HepG2 (cell line): ENCODE data around the gene CCDC126. TPM values are rescaled to one million over a fixed set of nuclear protein-coding genes. Genes with fewer than 3 reads are reported as not detected.

Source experiments
- ATAC-seq: fragments of 200-7000 bp; cut with Tn5 transposase; 3 replicates; pipeline ENCODE4 v1.9.1; 2020; ENCODE audit warnings: mild to moderate bottlenecking, moderate library complexity
- BruUV-seq: library from RNA; stranded (reverse); fragments of 400-500 nt; replicated peaks from 2 replicates; lab custom pipeline; 2021; lab: Mats Ljungman, UMichigan
- CTCF ChIA-PET: fragments of 300-600 bp; formaldehyde crosslinking; extraction: SDS; loops from one replicate; lab custom pipeline; 2021; ENCODE audit warnings: low total read pairs, inconsistent platforms, low intra/inter-chr PET ratio; lab: Yijun Ruan, JAX
- POLR2A ChIA-PET: fragments of 350-600 bp; sonication (Branson Sonifier 250); formaldehyde crosslinking; loops from one replicate; lab custom pipeline; 2020; ENCODE audit warnings: antibody characterized with exemption, inconsistent platforms; lab: Yijun Ruan, JAX
- DNase-seq: peaks from one replicate; pipeline ENCODE4 v3.0.0-alpha.2; 2015; ENCODE audit warnings: low spot score
- FAIRE-seq: peaks from 3 replicates; lab custom pipeline; 2011; peaks lifted over from hg19 to GRCh38; lab: Jason Lieb, UNC
- H2AFZ ChIP-seq: one replicate; pipeline ENCODE4 v1.6.1; 2011; ENCODE audit warnings: low read length, inconsistent platforms
- H3K27ac ChIP-seq: fragments of 300-600 bp; 3 replicates; pipeline ENCODE4 v1.8.0; 2011; ENCODE audit warnings: mixed run types, mild to moderate bottlenecking, mixed read lengths, low read length, inconsistent platforms; ENCODE audit not compliant: insufficient read depth; ENCODE audit errors: extremely low read length
- H3K27me3 ChIP-seq, 2 experiments: fragments of 200-600 bp in 1 of 2; 2 replicates in 1 of 2; 3 replicates in 1 of 2; pipeline versions ENCODE4 v1.6.0 to v1.8.0; 2011; ENCODE audit warnings: low read length in 2 of 2, mild to moderate bottlenecking in 2 of 2, moderate library complexity in 2 of 2, inconsistent platforms in 1 of 2; ENCODE audit not compliant: insufficient read depth in 2 of 2, control insufficient read depth in 1 of 2
- H3K36me3 ChIP-seq, 2 experiments: fragments of 200-600 bp in 1 of 2; replicated peaks in 1 of 2; 2 replicates in 1 of 2; 3 replicates in 1 of 2; pipeline versions ENCODE4 v1.5.1 to v1.8.0; 2011; ENCODE audit warnings: low read length in 2 of 2, inconsistent platforms in 1 of 2; ENCODE audit not compliant: insufficient read depth in 2 of 2, control insufficient read depth in 1 of 2
- H3K4me1 ChIP-seq: 2 replicates; pipeline ENCODE4 v1.5.1; 2012; ENCODE audit warnings: low read length, inconsistent platforms; ENCODE audit not compliant: insufficient read depth
- H3K4me2 ChIP-seq: 2 replicates; pipeline ENCODE4 v1.6.0; 2011; ENCODE audit warnings: low read depth, low read length, inconsistent platforms
- H3K4me3 ChIP-seq, 3 experiments: fragments of 200-600 bp in 1 of 3; sonication (generic), shearing (Covaris generic) in 1 of 3; replicated peaks in 1 of 3; 2 replicates each; pipeline ENCODE4 v1.5.1; 2011 to 2016; ENCODE audit warnings: low read length in 3 of 3, inconsistent platforms in 2 of 3, low read depth in 2 of 3, mild to moderate bottlenecking in 2 of 3, control low read depth in 1 of 3, mixed read lengths in 1 of 3; ENCODE audit not compliant: insufficient read depth in 1 of 3
- H3K79me2 ChIP-seq: one replicate; pipeline ENCODE4 v1.6.1; 2011; ENCODE audit warnings: low read length, inconsistent platforms; ENCODE audit not compliant: insufficient read depth
- H3K9ac ChIP-seq: 2 replicates; pipeline ENCODE4 v1.6.0; 2011; ENCODE audit warnings: mild to moderate bottlenecking, low read depth, low read length, inconsistent platforms; ENCODE audit not compliant: insufficient read depth
- H3K9me3 ChIP-seq: 2 replicates; pipeline ENCODE4 v1.5.1; 2012; ENCODE audit warnings: mild to moderate bottlenecking, low read length
- H4K20me1 ChIP-seq: 2 replicates; pipeline ENCODE4 v1.6.0; 2011; ENCODE audit warnings: inconsistent platforms, mild to moderate bottlenecking, low read length, moderate library complexity; ENCODE audit not compliant: insufficient read depth
- GFI1 ChIP-seq: sonication (generic); formaldehyde crosslinking; IDR thresholded peaks from 2 replicates; pipeline ENCODE4 v1.5.0; 2020; ENCODE audit warnings: missing genetic modification reagents, mild to moderate bottlenecking, borderline replicate concordance
- MYNN ChIP-seq: sonication (generic); formaldehyde crosslinking; IDR thresholded peaks from 2 replicates; pipeline ENCODE4 v1.4.0; 2020; ENCODE audit warnings: mild to moderate bottlenecking, low read depth, missing genetic modification reagents
- RFX5 ChIP-seq: IDR thresholded peaks from 2 replicates; pipeline ENCODE4 v1.6.1; 2011; ENCODE audit warnings: low read depth, low read length, improper control_type of control experiment
- TOE1 ChIP-seq: sonication (generic); formaldehyde crosslinking; IDR thresholded peaks from 2 replicates; pipeline ENCODE4 v1.4.0; 2020; ENCODE audit warnings: mild to moderate bottlenecking, missing genetic modification reagents
- ZNF225 ChIP-seq: sonication (generic); formaldehyde crosslinking; IDR thresholded peaks from 2 replicates; pipeline ENCODE4 v1.4.0; 2020; ENCODE audit warnings: mild to moderate bottlenecking, missing genetic modification reagents
- ZNF775 ChIP-seq: sonication (generic); formaldehyde crosslinking; IDR thresholded peaks from 2 replicates; pipeline ENCODE4 v1.4.0; 2020; ENCODE audit warnings: missing genetic modification reagents, mild to moderate bottlenecking, moderate library complexity, borderline replicate concordance
- ZSCAN21 ChIP-seq: sonication (generic); formaldehyde crosslinking; IDR thresholded peaks from 2 replicates; pipeline ENCODE4 v1.8.0; 2022; ENCODE audit warnings: mild to moderate bottlenecking, missing genetic modification reagents, moderate library complexity, borderline replicate concordance
- ZZZ3 ChIP-seq: sonication (generic); formaldehyde crosslinking; IDR thresholded peaks from 2 replicates; pipeline ENCODE4 v1.4.0; 2020; ENCODE audit warnings: missing genetic modification reagents, mild to moderate bottlenecking, borderline replicate concordance
- WGBS: methylation state at CpG from one replicate; pipeline ENCODE4 v1.1.6; 2017; ENCODE audit warnings: low lambda C conversion rate; 5-methylcytosine and 5-hydroxymethylcytosine counted together
- in situ Hi-C: cut with HindIII; loops from 2 replicates; pipeline ENCODE4 v1.10.0; 2017; ENCODE audit warnings: low pct_unique_long_range_greater_than_20kb; ENCODE audit not compliant: extremely low pct_ligation_motif_present
- intact Hi-C: fragments of 100-400 bp; cut with micrococcal nuclease; formaldehyde crosslinking; loops from one replicate; pipeline ENCODE4 v1.10.0; 2022; ENCODE audit not compliant: unreplicated experiment
- polyA plus RNA-seq, 8 experiments: library from polyadenylated mRNA; depleted of rRNA in 3 of 8; stranded (reverse) in 7 of 8; unstranded in 1 of 8; fragments of >200 nt; fragmentation: Illumina TruSeq in 4 of 8; extraction: Trizol in 4 of 8; gene quantifications; 2 replicates each; pipeline versions ENCODE4 v1.2.1 to v1.2.3, GENCODE V29; 2011 to 2016; ENCODE audit warnings: low read depth in 4 of 8, missing spikeins in 1 of 8, mixed read lengths in 1 of 8; ENCODE audit not compliant: insufficient read depth in 1 of 8
- total RNA-seq, 5 experiments: library from RNA; depleted of rRNA; stranded (reverse); fragments of >200 nt; fragmentation: Illumina TruSeq; extraction: Trizol; gene quantifications; 2 replicates each; pipeline ENCODE4 v1.2.3, GENCODE V29; 2016; ENCODE audit warnings: low read depth in 1 of 5
- TF ChIP-seq, protein P1 (sequence below): sonication (generic); formaldehyde crosslinking; IDR thresholded peaks from 2 replicates; pipeline ENCODE4 v1.4.0; 2020; ENCODE audit warnings: missing genetic modification reagents
- TF ChIP-seq, protein P2 (sequence below): sonication (generic); formaldehyde crosslinking; IDR thresholded peaks from 2 replicates; pipeline ENCODE4 v1.4.0; 2020; ENCODE audit warnings: missing genetic modification reagents
- TF ChIP-seq, protein P3 (sequence below): sonication (generic); formaldehyde crosslinking; IDR thresholded peaks from 2 replicates; pipeline ENCODE4 v1.8.0; 2023; ENCODE audit warnings: mild to moderate bottlenecking, missing genetic modification reagents
- TF ChIP-seq, protein P4 (sequence below): IDR thresholded peaks from 2 replicates; pipeline ENCODE4 v1.6.1; 2016
- TF ChIP-seq, protein P5 (sequence below): sonication (generic); formaldehyde crosslinking; IDR thresholded peaks from 2 replicates; pipeline ENCODE4 v1.4.0; 2020; ENCODE audit warnings: missing genetic modification reagents

CCDC126 gene
- total and polyA plus RNA-seq, 2 of the 13 experiments (the other 11 are each of a cell fraction or from before 2014, with no cell fraction given) = 3.5 to 9.3 TPM

DNA sequence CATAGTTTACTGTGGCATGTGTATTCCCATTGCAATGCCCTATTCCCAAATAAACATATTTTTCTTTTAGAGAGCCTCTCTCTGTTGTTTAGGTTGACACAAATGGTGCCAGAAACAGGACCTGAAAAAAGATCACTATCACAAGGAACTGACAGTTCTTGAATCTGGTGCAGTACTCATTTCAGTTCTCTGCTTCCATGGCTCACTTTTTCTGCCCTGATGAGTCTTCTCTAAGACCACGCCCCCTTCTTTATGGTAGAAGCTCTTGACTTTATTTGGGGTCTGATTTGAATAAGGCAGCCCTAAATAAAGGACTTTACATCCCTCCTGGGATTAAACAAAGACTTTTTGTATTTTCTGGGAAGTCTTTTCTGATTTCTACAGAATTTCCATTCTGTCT, 3.5 kb upstream of the CCDC126 start:
- Histone ChIP-seq H3K4me2 (no peak overlapping the region), H3K27ac (no peak overlapping the region), H3K36me3 (no peaks in the 10 kb centered on the region), H3K4me1 (peaks cover 26% of the 10 kb centered on the region), H3K9me3 (no peaks in the 10 kb centered on the region), H3K9ac (no peak overlapping the region), H3K4me3 (no peak overlapping the region), H2AFZ (no peak overlapping the region), H3K27me3 (no peaks in the 10 kb centered on the region), H4K20me1 (no peaks in the 10 kb centered on the region), H3K79me2 (peaks cover 4% of the 10 kb centered on the region)
- ChIA-PET CTCF (no interaction called here), POLR2A (no interaction called here)
- 21% methylated on average over 1 of the region's 1 CpG for WGBS
- in situ Hi-C loops (no loop called here), intact Hi-C loops (no loop called here)
- FAIRE-seq (no peak), DNase-seq (no peak), ATAC-seq (no peak)
- TF ChIP-seq, protein P1, sequence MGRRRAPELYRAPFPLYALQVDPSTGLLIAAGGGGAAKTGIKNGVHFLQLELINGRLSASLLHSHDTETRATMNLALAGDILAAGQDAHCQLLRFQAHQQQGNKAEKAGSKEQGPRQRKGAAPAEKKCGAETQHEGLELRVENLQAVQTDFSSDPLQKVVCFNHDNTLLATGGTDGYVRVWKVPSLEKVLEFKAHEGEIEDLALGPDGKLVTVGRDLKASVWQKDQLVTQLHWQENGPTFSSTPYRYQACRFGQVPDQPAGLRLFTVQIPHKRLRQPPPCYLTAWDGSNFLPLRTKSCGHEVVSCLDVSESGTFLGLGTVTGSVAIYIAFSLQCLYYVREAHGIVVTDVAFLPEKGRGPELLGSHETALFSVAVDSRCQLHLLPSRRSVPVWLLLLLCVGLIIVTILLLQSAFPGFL (CRISPR knock-in tag) = no peak
- no peak for TF ChIP-seq RFX5
- TF ChIP-seq, protein P2, sequence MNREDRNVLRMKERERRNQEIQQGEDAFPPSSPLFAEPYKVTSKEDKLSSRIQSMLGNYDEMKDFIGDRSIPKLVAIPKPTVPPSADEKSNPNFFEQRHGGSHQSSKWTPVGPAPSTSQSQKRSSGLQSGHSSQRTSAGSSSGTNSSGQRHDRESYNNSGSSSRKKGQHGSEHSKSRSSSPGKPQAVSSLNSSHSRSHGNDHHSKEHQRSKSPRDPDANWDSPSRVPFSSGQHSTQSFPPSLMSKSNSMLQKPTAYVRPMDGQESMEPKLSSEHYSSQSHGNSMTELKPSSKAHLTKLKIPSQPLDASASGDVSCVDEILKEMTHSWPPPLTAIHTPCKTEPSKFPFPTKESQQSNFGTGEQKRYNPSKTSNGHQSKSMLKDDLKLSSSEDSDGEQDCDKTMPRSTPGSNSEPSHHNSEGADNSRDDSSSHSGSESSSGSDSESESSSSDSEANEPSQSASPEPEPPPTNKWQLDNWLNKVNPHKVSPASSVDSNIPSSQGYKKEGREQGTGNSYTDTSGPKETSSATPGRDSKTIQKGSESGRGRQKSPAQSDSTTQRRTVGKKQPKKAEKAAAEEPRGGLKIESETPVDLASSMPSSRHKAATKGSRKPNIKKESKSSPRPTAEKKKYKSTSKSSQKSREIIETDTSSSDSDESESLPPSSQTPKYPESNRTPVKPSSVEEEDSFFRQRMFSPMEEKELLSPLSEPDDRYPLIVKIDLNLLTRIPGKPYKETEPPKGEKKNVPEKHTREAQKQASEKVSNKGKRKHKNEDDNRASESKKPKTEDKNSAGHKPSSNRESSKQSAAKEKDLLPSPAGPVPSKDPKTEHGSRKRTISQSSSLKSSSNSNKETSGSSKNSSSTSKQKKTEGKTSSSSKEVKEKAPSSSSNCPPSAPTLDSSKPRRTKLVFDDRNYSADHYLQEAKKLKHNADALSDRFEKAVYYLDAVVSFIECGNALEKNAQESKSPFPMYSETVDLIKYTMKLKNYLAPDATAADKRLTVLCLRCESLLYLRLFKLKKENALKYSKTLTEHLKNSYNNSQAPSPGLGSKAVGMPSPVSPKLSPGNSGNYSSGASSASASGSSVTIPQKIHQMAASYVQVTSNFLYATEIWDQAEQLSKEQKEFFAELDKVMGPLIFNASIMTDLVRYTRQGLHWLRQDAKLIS = no peak
- no peak for TF ChIP-seq GFI1 (CRISPR knock-in tag)
- TF ChIP-seq, protein P3, sequence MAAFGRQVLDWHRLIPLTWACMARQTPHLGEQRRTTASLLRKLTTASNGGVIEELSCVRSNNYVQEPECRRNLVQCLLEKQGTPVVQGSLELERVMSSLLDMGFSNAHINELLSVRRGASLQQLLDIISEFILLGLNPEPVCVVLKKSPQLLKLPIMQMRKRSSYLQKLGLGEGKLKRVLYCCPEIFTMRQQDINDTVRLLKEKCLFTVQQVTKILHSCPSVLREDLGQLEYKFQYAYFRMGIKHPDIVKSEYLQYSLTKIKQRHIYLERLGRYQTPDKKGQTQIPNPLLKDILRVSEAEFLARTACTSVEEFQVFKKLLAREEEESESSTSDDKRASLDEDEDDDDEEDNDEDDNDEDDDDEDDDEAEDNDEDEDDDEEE (CRISPR knock-in tag) = no peak
- TF ChIP-seq TOE1 (CRISPR knock-in tag) = no peak
- TF ChIP-seq ZNF225 (CRISPR knock-in tag) = no peak
- TF ChIP-seq, protein P4, sequence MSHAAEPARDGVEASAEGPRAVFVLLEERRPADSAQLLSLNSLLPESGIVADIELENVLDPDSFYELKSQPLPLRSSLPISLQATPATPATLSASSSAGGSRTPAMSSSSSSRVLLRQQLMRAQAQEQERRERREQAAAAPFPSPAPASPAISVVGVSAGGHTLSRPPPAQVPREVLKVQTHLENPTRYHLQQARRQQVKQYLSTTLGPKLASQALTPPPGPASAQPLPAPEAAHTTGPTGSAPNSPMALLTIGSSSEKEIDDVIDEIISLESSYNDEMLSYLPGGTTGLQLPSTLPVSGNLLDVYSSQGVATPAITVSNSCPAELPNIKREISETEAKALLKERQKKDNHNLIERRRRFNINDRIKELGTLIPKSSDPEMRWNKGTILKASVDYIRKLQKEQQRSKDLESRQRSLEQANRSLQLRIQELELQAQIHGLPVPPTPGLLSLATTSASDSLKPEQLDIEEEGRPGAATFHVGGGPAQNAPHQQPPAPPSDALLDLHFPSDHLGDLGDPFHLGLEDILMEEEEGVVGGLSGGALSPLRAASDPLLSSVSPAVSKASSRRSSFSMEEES (CRISPR knock-in tag) = no peak
- TF ChIP-seq ZNF775 (CRISPR knock-in tag) = no peak
- no peak for TF ChIP-seq ZSCAN21 (CRISPR knock-in tag)
- TF ChIP-seq ZZZ3 (CRISPR knock-in tag) = no peak
- TF ChIP-seq MYNN (CRISPR knock-in tag) = no peak
- TF ChIP-seq, protein P5, sequence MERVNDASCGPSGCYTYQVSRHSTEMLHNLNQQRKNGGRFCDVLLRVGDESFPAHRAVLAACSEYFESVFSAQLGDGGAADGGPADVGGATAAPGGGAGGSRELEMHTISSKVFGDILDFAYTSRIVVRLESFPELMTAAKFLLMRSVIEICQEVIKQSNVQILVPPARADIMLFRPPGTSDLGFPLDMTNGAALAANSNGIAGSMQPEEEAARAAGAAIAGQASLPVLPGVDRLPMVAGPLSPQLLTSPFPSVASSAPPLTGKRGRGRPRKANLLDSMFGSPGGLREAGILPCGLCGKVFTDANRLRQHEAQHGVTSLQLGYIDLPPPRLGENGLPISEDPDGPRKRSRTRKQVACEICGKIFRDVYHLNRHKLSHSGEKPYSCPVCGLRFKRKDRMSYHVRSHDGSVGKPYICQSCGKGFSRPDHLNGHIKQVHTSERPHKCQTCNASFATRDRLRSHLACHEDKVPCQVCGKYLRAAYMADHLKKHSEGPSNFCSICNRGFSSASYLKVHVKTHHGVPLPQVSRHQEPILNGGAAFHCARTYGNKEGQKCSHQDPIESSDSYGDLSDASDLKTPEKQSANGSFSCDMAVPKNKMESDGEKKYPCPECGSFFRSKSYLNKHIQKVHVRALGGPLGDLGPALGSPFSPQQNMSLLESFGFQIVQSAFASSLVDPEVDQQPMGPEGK (CRISPR knock-in tag) = no peak
- BruUV-seq = no TSS peak
